KOPT-K1 (cell line): ENCODE data around the gene HOXB1.
A peak's percentile ranks its signal among the peaks of the same experiment; 100 is the strongest.
"Not testable (repeated sequence)": the region's sequence is repeated elsewhere in the genome, so short reads cannot be mapped to it uniquely, and the experiment has no call there.

Experiments
- H3K27ac ChIP-seq: fragments of 200-600 bp; sonication (generic); 2 replicates; pipeline ENCODE4 v1.5.1; 2016; ENCODE audit warnings: antibody characterized with exemption, mild to moderate bottlenecking, low read depth, low read length; ENCODE audit not compliant: poor library complexity, severe bottlenecking
- H3K36me3 ChIP-seq: fragments of 200-600 bp; sonication (generic); 2 replicates; pipeline ENCODE4 v1.5.1; 2017; ENCODE audit warnings: antibody characterized with exemption, mild to moderate bottlenecking, low read length, moderate library complexity; ENCODE audit not compliant: insufficient read depth
- H3K9me3 ChIP-seq: fragments of 200-600 bp; sonication (generic); 2 replicates; pipeline ENCODE4 v1.5.1; 2017; ENCODE audit warnings: antibody characterized with exemption, low read length, mild to moderate bottlenecking; ENCODE audit not compliant: insufficient read depth, poor library complexity, severe bottlenecking

HOXB1 gene

DNA sequence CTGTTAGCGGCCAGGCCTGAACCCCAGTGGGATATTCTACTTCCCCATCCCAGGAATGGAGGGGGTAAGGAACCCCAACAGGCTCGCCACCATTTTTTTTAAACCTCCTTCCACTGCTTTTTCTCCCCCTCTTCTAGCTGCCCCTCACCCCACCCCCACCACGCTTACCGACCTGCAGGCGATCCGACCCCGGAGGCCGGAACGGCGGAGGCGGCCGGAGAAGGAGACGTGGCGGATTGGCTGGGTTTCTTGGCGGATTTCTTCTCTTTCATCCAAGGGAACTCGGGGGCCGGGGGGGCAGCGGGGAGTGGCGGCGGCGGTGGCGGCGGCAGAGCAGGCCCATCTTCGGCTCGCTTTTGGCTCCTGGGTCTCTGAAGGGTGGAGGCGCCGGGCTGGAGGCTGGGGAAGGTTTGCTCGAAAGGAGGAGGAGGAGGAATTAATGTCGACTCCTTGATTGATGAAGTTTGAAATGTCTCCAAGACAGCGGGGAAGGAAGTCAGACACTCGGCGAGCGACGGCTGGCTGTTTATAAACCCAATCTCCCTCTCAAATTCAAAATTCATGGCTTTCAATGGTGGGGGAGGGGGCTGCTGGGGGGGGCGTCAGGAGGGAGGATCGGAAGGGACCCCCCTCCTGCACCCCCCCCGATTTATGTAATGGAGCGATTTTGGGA lies 13.7 kb upstream of the HOXB1 start:
- peak overlapping the region; percentile 47 for H3K27ac ChIP-seq
- H3K9me3 ChIP-seq: no peaks in the 10 kb centered on the region
- no peaks in the 10 kb centered on the region for H3K36me3 ChIP-seq

DNA sequence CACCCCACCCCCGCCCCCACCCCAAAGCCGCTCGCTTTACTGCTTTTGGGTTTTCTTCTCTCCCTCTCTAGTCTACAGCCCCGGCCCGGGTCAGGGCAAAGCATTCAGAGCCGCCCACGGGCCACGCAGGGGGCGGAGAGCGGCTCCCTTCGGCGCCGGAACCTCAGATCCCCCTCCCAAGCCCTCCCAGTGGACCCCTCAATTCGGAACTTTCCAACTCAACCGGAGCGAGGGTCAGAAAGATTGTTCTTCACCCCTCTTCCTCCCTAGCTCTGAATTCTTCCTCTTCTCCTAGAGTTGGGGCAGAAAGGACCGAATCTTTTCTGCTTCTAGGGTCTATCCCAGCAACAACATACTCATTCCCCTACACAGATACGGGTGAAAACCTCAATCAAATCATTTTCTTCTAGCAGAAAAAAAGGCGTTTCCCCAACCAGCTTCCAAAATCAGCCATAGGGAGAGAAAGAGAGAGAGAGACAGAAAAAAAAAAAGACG lies 13.1 kb upstream of the HOXB1 start:
- Histone ChIP-seq H3K9me3 (no peaks in the 10 kb centered on the region), H3K27ac (peak overlapping the region; percentile 47), H3K36me3 (no peaks in the 10 kb centered on the region)

DNA sequence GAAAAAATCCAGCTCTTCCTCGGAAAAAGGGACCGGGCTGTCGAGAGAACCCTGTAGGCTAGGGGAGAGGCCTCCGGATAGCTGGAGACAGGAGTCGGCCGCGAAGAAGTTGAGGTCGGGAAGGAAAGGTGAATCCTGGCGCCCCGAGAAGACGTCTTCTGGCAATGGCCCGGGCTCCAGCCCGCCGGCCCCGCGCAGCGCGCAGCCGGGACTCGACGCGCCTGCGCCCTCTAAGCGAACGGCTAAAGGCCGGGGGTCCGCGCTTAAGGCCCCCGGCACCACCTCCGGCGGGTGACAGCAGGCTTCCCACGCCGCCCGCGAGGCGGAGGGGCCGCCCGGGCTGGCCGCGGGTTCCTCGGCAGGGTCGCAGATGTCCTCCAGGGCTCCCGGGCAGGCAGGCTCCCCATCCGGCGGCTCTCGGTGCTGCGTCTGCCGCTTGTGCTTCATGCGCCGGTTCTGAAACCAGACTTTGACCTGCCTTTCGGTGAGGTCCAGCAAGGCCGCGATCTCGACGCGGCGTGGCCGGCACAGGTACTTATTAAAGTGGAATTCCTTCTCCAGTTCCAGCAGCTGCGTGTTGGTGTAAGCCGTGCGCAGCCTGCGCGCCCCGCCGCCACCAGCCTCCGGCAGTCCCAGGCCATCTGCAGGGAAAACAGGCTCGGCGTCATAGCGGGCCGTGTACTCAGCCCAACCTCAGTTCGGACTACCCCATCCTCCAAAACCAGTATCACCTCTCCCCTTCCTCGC lies 12.5 kb upstream of the HOXB1 start:
- H3K36me3 ChIP-seq: no peaks in the 10 kb centered on the region
- peak overlapping the region; percentile 18 for H3K27ac ChIP-seq
- H3K9me3 ChIP-seq: no peaks in the 10 kb centered on the region

DNA sequence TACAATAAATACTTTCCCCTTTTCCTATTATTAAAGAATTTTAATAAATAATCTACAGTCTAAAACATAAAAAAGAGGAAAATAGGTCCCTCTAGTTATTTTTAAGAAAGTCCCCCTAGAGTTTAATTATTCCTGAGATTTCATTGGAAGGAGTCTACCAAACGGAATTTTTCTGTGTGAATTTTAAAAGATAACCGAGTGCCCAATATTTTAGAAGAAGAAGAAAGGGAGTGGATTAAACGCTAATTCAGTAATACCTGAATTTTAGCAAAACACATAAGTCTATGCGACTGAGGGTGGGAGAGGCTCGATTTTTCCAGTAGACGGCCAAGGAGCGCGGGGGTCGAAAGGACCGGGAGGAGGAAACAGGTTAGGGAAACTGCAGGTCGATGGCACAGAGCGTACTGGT lies 11.9 kb upstream of the HOXB1 start:
- Histone ChIP-seq H3K9me3 (no peaks in the 10 kb centered on the region), H3K36me3 (no peaks in the 10 kb centered on the region), H3K27ac (no peak overlapping the region)

DNA sequence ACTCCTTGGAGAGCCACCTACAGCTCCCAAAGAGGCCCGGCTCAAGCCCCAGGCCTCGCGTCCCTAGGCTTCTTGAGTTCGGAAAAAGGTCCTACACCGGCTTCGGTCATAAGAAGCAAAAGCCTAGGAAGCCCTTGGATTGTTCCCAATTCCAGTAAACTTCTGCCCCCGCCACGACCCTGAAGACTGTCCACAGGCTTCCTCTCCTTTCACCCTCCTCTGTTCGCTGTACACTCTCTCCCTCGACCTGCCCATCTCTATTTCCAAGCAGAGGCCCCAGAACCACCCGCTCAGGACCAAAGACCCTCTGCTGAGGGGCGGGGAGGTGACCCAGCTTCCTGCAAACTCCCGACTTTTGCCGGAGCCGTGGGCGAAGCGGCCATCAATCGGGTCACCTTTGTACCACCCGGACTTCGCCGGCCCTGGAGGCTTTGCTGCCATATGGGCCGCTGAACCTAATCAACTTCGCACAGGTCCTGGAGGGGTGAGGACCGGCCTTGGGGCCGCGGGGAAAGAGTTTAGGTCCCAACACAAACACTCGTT lies 11.4 kb upstream of the HOXB1 start:
- H3K27ac ChIP-seq: no peak overlapping the region
- H3K36me3 ChIP-seq: no peaks in the 10 kb centered on the region
- no peaks in the 10 kb centered on the region for H3K9me3 ChIP-seq

DNA sequence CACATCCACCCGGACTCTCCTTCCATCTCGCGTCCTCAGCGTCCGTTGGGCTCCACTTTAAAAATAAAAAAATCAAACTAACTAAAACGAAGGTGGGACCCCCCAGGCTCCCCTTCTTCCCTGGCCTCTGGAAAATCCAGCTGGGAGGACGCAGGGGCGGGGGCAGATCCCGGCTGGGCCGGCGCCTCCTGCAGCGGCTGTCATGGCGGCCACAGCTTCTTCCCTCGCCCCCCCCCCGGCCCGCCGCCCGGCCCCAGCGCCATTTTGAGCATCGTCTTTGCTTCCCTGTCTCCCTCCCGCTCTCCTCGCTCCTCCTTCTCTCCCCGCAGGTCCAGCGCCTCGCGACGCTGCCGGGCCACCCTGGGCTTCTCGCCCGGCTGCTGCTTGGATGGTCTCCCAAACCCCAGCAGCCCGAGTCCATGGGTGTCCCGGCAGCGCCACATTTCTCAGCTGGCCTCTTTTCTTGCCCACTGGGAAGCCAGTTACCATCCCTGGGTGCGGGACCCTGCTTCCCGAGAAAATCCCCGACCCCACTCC lies 10.8 kb upstream of the HOXB1 start:
- no peaks in the 10 kb centered on the region for H3K36me3 ChIP-seq
- H3K9me3 ChIP-seq: no peaks in the 10 kb centered on the region
- H3K27ac ChIP-seq: no peak overlapping the region

DNA sequence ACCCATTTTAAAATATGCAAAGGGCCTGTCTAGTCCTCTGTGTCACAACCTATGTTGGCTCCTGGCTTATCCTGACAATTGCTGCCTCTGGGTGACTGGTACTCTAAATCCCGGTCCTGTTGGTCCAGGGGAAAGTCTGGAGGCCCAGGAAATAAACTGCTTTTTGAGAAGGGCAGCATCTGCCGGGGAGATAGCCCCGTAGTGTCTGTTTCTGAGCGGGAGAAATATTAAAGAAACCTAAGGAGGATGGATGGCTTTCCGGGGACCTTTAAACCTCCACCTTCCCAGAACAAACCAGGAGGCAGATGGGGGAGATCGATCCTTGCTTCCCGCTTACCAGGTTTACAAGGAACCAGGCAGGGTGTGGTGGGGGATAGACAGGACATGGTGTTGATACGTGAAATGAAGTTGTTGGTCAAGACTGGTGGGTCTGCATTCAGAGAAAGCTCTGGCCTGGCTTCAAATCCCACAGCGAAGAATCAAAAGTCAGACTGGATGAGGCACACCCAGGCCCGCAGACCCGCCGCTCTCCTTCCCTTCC lies 10.3 kb upstream of the HOXB1 start:
- no peaks in the 10 kb centered on the region for H3K36me3 ChIP-seq
- no peak overlapping the region for H3K27ac ChIP-seq
- H3K9me3 ChIP-seq: no peaks in the 10 kb centered on the region

DNA sequence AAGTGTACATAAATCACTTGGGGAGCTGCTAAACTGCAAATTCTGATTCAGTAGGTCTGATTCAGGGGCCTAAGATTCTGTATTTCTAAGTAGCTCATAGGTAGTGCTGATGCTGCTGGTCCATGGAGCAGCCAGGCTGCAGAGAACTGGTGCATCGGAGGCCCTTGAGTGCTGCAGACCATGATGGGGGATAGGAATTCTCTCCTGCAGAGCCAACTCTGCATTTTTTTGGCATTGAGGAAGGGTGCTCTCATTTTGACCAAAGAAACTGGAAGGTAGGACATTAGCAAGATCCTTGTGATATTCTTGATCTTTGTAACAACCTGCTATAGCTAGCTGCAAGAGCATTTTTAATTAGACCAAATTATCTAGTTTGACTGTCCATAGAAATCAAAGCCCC lies 9.4 kb upstream of the HOXB1 start:
- no peaks in the 10 kb centered on the region for H3K36me3 ChIP-seq
- no peak overlapping the region for H3K27ac ChIP-seq
- H3K9me3 ChIP-seq: no peaks in the 10 kb centered on the region

DNA sequence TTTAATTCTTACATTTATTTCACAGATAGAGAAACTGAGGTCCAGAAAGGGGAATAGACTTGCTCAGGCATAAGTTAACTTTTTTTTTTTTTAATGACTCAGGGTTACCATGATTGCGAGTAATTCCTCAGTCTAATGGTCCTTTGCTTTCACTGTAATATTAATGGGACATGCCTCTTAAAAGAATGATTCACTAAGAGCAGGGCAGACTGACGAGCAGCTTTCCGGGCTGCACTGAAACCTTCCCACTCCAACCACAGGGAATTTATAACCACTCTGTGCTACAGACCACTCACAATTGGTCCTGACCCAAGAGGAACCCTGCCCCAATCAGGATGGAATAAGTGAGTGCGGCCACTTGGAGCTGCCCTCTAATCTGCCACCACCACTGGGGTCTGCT lies 8.4 kb upstream of the HOXB1 start:
- Histone ChIP-seq H3K9me3 (no peaks in the 10 kb centered on the region), H3K36me3 (no peaks in the 10 kb centered on the region), H3K27ac (no peak overlapping the region)

DNA sequence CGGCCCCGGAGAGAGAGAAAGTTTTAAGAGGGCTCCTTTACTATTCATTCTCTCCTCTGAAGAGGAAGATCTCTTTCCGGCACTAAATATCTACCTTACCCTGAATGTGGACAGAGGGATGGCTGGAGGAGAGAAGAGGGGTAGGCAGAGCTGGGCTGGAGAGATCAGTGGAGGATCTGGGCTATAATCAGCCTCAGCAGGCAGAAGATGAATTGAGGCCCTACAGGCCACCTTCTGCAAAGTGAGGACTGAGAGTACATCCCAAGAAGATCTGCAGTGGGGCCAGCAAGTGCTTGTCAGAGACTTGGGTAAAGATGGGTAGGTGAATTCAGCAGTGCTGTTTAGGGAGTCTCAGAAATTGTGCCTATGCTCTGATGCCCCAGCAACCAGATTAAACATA lies 6.5 kb upstream of the HOXB1 start:
- Histone ChIP-seq H3K36me3 (no peaks in the 10 kb centered on the region), H3K9me3 (no peaks in the 10 kb centered on the region), H3K27ac (no peak overlapping the region)

DNA sequence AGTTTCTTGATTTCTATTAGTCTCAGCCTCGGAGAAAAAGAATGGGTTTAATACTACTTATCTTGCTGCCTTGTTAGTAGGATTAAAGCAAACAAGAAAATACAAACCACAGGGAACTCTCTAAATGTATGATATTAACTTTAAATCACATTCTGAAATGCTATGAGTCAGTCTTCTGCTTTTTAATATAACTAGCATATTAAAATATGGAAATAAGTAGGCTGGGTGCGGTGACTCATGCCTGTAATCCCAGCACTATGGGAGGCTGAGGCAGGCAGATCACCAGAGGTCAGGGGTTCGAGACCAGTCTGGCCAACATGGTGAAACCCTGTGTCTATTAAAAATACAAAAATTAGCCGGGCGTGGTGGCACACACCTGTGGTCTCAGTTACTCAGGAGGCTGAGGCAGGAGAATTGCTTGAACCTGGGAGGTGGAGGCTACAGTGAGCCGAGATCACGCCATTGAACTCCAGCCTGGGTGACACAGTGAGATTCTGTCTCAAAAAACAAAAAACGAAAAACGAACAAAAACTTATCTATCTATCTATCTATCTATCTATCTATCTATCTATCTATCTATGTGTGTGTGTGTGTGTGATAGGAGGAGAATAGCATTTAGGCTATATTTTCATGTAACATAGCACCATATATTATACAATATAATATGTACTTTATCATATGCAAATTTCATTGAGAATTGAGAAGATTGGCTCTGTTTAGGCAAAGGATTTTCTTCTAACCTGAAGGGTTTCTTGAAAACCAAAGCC lies 5.2 kb upstream of the HOXB1 start:
- H3K27ac ChIP-seq, H3K36me3 ChIP-seq: not testable (repeated sequence)

DNA sequence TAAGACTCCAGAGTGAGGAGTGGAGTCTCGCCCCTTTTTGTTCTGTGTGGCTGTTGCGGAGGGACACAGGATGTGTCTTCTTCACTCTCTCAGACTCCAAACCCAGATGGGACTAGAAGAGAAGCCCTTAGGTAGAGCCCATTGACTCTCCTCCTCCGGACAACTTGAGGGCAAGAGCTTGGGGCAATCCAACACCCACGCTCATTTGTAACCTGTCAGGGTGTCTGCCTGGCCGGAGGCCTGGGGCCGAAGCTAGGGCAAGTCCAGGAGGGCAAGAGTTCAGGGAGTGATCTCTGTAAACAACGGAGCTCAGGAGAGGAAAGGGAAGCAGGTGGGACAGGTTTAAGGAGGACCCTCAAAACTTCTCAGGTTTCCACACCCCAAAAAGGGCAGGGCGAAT lies 1.4 kb upstream of the HOXB1 start:
- Histone ChIP-seq H3K27ac (no peak overlapping the region), H3K36me3 (no peaks in the 10 kb centered on the region), H3K9me3 (no peaks in the 10 kb centered on the region)

More for the DNA sequence above, 5.2 kb upstream of the HOXB1 start:
- not testable (repeated sequence) for H3K9me3 ChIP-seq

DNA sequence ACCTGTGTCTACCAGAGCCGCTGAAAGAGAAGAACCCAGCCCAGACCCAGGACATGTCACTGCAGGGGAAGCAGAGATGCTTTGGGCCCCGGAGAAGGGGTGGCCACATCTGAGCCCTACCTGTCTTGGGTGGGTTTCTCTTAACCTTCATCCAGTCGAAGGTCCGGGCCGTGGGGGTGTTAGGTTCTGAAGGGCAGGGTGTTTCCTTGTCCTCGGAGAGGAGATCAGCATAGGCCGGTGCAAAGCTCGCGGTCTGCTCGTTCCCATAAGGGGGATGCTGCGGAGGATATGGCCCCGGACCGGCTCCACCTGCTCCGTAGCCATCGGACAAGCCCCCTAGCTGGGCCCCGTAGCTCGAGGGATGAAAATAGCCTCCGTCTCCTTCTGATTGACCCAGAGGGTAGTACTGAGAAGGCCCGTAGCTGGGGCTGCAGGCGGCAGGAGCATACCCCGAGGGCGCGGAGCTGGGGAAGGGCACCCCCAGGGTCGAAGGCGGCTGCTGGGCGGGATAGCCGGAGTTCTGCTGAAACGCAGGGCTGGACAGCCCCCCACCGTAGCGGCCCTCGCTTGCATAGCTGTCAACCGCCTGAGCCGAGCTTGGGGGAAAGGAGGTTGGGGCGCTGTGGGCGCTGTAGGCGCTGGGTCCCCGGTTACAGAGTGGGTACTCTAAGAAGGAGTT lies 464 bp downstream of the HOXB1 start:
- H3K9me3 ChIP-seq: no peaks in the 10 kb centered on the region
- no peaks in the 10 kb centered on the region for H3K36me3 ChIP-seq
- no peak overlapping the region for H3K27ac ChIP-seq

DNA sequence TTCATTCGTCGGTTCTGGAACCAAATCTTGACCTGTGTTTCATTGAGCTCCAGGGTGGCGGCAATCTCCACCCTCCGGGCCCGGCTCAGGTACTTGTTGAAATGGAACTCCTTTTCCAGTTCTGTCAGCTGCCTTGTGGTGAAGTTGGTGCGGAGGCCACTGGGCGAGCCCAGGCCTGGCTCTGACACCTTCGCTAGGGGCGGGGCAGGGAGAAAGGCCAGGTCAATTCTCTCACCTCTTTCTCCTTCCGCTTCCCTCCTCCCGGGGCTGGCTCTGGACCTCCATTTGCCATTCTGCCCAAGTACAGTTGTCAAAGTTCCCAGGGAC lies 1.2 kb downstream of the HOXB1 start:
- no peaks in the 10 kb centered on the region for H3K9me3 ChIP-seq
- H3K36me3 ChIP-seq: no peaks in the 10 kb centered on the region
- H3K27ac ChIP-seq: no peak overlapping the region
